Measurements from ENCODE around the gene NEURL1.

NEURL1 gene

GRCh38 chr10:103575416-103576075, 82.0 kb downstream of the NEURL1 start:
- Histone ChIP-seq H3K27ac (ENCODE audit: low read depth, low read length) (no peak overlapping the region), H4K91ac (ENCODE audit: low read depth, low read length) (no peak overlapping the region), H3K4me1 (ENCODE audit: control insufficient read depth in 1 of 2, insufficient read depth in 2 of 2, low read length in 2 of 2) (no peaks in the 10 kb centered on the region), H3K23ac (ENCODE audit: low read length) (no peak overlapping the region), H2BK5ac (ENCODE audit: low read depth, low read length, poor library complexity) (no peak overlapping the region), H3K14ac (ENCODE audit: low read length) (no peak overlapping the region), H2BK120ac (ENCODE audit: insufficient read depth, low read length, poor library complexity) (no peak overlapping the region), H3K9me3 (ENCODE audit: insufficient read depth, low read depth, low read length) (no peaks in the 10 kb centered on the region), H2BK12ac (ENCODE audit: low read length) (no peak overlapping the region), H3K4ac (ENCODE audit: low read depth, low read length) (no peak overlapping the region), H2AK5ac (ENCODE audit: low read length) (no peak overlapping the region), H3K36me3 (ENCODE audit: control insufficient read depth in 1 of 2, insufficient read depth in 2 of 2, low read length in 2 of 2) (peaks cover 0 to 6% of the 10 kb centered on the region in 2 experiments), H3K27me3 (ENCODE audit: insufficient read depth, low read length) (no peaks in the 10 kb centered on the region), H3K4me2 (ENCODE audit: low read length) (no peak overlapping the region), H2AFZ (ENCODE audit: insufficient read depth, low read length, poor library complexity) (no peak overlapping the region), H4K8ac (ENCODE audit: low read depth, low read length) (no peak overlapping the region), H3K18ac (ENCODE audit: low read length) (no peak overlapping the region), H3K9ac (ENCODE audit: low read length) (no peak overlapping the region), H3K79me1 (ENCODE audit: low read length) (no peaks in the 10 kb centered on the region), H3K79me2 (ENCODE audit: control insufficient read depth, insufficient read depth, low read length, poor library complexity) (no peaks in the 10 kb centered on the region), H3K4me3 (ENCODE audit: low read depth, low read length) (no peak overlapping the region), H4K12ac (ENCODE audit: low read depth, low read length) (no peak overlapping the region)
- no CpG with 5 or more reads among the region's 6 CpGs for WGBS (ENCODE audit: extremely low coverage, insufficient coverage, insufficient read length)
- no peak for DNase-seq

GRCh38 chr10:103576076-103576471, 82.6 kb downstream of the NEURL1 start:
- H3K4me2 ChIP-seq (ENCODE audit: low read length), result no peak overlapping the region
- no CpG with 5 or more reads among the region's 1 CpG for WGBS (ENCODE audit: extremely low coverage, insufficient coverage, insufficient read length)
- H4K12ac ChIP-seq (ENCODE audit: low read depth, low read length), result no peak overlapping the region
- H3K23ac ChIP-seq (ENCODE audit: low read length), result no peak overlapping the region
- H2AFZ ChIP-seq (ENCODE audit: insufficient read depth, low read length, poor library complexity), result no peak overlapping the region
- H2BK120ac ChIP-seq (ENCODE audit: insufficient read depth, low read length, poor library complexity), result no peak overlapping the region
- H3K79me1 ChIP-seq (ENCODE audit: low read length), result no peaks in the 10 kb centered on the region
- no peak overlapping the region for H3K4ac ChIP-seq (ENCODE audit: low read depth, low read length)
- H4K91ac ChIP-seq (ENCODE audit: low read depth, low read length), result no peak overlapping the region
- no peak overlapping the region for H3K18ac ChIP-seq (ENCODE audit: low read length)
- H3K27ac ChIP-seq (ENCODE audit: low read depth, low read length), result no peak overlapping the region
- no peak overlapping the region for H3K9ac ChIP-seq (ENCODE audit: low read length)
- DNase-seq, result no peak
- no peak overlapping the region for H4K8ac ChIP-seq (ENCODE audit: low read depth, low read length)
- H3K79me2 ChIP-seq (ENCODE audit: control insufficient read depth, insufficient read depth, low read length, poor library complexity), result no peaks in the 10 kb centered on the region
- peaks cover 0 to 6% of the 10 kb centered on the region in 2 experiments for H3K36me3 ChIP-seq (ENCODE audit: control insufficient read depth in 1 of 2, insufficient read depth in 2 of 2, low read length in 2 of 2)
- no peak overlapping the region for H2AK5ac ChIP-seq (ENCODE audit: low read length)
- no peaks in the 10 kb centered on the region for H3K27me3 ChIP-seq (ENCODE audit: insufficient read depth, low read length)
- no peak overlapping the region for H2BK12ac ChIP-seq (ENCODE audit: low read length)
- no peaks in the 10 kb centered on the region for H3K4me1 ChIP-seq (ENCODE audit: control insufficient read depth in 1 of 2, insufficient read depth in 2 of 2, low read length in 2 of 2)
- H3K14ac ChIP-seq (ENCODE audit: low read length), result no peak overlapping the region
- H2BK5ac ChIP-seq (ENCODE audit: low read depth, low read length, poor library complexity), result no peak overlapping the region
- no peak overlapping the region for H3K4me3 ChIP-seq (ENCODE audit: low read depth, low read length)
- H3K9me3 ChIP-seq (ENCODE audit: insufficient read depth, low read depth, low read length), result no peaks in the 10 kb centered on the region

- Histone ChIP-seq H4K8ac (ENCODE audit: low read depth, low read length) (no peak overlapping the region), H2BK120ac (ENCODE audit: insufficient read depth, low read length, poor library complexity) (no peak overlapping the region), H3K14ac (ENCODE audit: low read length) (no peak overlapping the region), H3K4me1 (ENCODE audit: control insufficient read depth in 1 of 2, insufficient read depth in 2 of 2, low read length in 2 of 2) (no peaks in the 10 kb centered on the region), H2BK12ac (ENCODE audit: low read length) (no peak overlapping the region), H3K9ac (ENCODE audit: low read length) (no peak overlapping the region), H3K4me2 (ENCODE audit: low read length) (no peak overlapping the region), H4K91ac (ENCODE audit: low read depth, low read length) (no peak overlapping the region), H3K36me3 (ENCODE audit: control insufficient read depth in 1 of 2, insufficient read depth in 2 of 2, low read length in 2 of 2) (peaks cover 0 to 3% of the 10 kb centered on the region in 2 experiments), H3K27me3 (ENCODE audit: insufficient read depth, low read length) (no peaks in the 10 kb centered on the region), H2AFZ (ENCODE audit: insufficient read depth, low read length, poor library complexity) (no peak overlapping the region), H3K4ac (ENCODE audit: low read depth, low read length) (no peak overlapping the region), H2AK5ac (ENCODE audit: low read length) (no peak overlapping the region), H3K79me1 (ENCODE audit: low read length) (no peaks in the 10 kb centered on the region), H3K9me3 (ENCODE audit: insufficient read depth, low read depth, low read length) (no peaks in the 10 kb centered on the region), H3K79me2 (ENCODE audit: control insufficient read depth, insufficient read depth, low read length, poor library complexity) (no peaks in the 10 kb centered on the region), H3K4me3 (ENCODE audit: low read depth, low read length) (no peak overlapping the region), H3K27ac (ENCODE audit: low read depth, low read length) (no peak overlapping the region), H3K23ac (ENCODE audit: low read length) (no peak overlapping the region), H3K18ac (ENCODE audit: low read length) (no peak overlapping the region), H4K12ac (ENCODE audit: low read depth, low read length) (no peak overlapping the region), H2BK5ac (ENCODE audit: low read depth, low read length, poor library complexity) (no peak overlapping the region)
- WGBS (ENCODE audit: extremely low coverage, insufficient coverage, insufficient read length), result no CpG with 5 or more reads among the region's 2 CpGs
- no peak for DNase-seq
These were observed 83.4 kb downstream of the NEURL1 start for GRCh38 chr10:103576862-103577261.

GRCh38 chr10:103578782-103579382, 85.4 kb downstream of the NEURL1 start:
- Histone ChIP-seq H3K23ac (ENCODE audit: low read length) (no peak overlapping the region), H3K9ac (ENCODE audit: low read length) (no peak overlapping the region), H2AFZ (ENCODE audit: insufficient read depth, low read length, poor library complexity) (no peak overlapping the region), H3K4me1 (ENCODE audit: control insufficient read depth in 1 of 2, insufficient read depth in 2 of 2, low read length in 2 of 2) (no peaks in the 10 kb centered on the region), H2BK120ac (ENCODE audit: insufficient read depth, low read length, poor library complexity) (no peak overlapping the region), H3K79me1 (ENCODE audit: low read length) (no peaks in the 10 kb centered on the region), H3K79me2 (ENCODE audit: control insufficient read depth, insufficient read depth, low read length, poor library complexity) (no peaks in the 10 kb centered on the region), H3K27ac (ENCODE audit: low read depth, low read length) (no peak overlapping the region), H4K8ac (ENCODE audit: low read depth, low read length) (no peak overlapping the region), H3K4me2 (ENCODE audit: low read length) (no peak overlapping the region), H2BK12ac (ENCODE audit: low read length) (no peak overlapping the region), H2BK5ac (ENCODE audit: low read depth, low read length, poor library complexity) (no peak overlapping the region), H4K91ac (ENCODE audit: low read depth, low read length) (no peak overlapping the region), H3K9me3 (ENCODE audit: insufficient read depth, low read depth, low read length) (no peaks in the 10 kb centered on the region), H3K27me3 (ENCODE audit: insufficient read depth, low read length) (no peaks in the 10 kb centered on the region), H4K12ac (ENCODE audit: low read depth, low read length) (no peak overlapping the region), H3K4ac (ENCODE audit: low read depth, low read length) (no peak overlapping the region), H3K36me3 (ENCODE audit: control insufficient read depth in 1 of 2, insufficient read depth in 2 of 2, low read length in 2 of 2) (peaks cover 0 to 7% of the 10 kb centered on the region in 2 experiments), H3K4me3 (ENCODE audit: low read depth, low read length) (no peak overlapping the region), H3K14ac (ENCODE audit: low read length) (no peak overlapping the region), H3K18ac (ENCODE audit: low read length) (no peak overlapping the region), H2AK5ac (ENCODE audit: low read length) (no peak overlapping the region)
- WGBS (ENCODE audit: extremely low coverage, insufficient coverage, insufficient read length), result no CpG with 5 or more reads among the region's 15 CpGs
- DNase-seq, result no peak

All from trophoblast cell (in vitro differentiated cells and primary cell).